ENCODE measurements around the gene ATP2C2.

Gene ATP2C2

DNA sequence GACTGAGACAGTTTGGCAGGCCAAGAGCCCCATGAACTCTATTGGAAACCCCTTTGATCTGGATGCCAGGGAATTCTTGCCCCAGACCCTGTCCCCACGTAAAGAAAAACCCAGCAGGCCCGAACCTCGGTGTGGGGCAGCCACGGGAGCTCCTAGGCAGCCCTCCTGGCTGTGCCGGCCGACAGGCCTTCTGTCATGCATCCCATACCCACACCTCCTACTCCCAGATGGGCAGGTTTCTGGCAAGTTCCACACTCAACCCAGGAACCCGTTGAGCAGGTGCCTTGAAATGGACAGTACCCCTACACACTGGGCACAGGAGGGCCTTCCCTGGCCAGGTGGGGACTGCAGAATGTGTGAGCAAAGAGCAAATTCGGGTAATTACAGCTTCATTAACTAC, 23.6 kb upstream of the ATP2C2 start:
- Mint-ChIP-seq H3K27ac (no peak overlapping the region), H3K27me3 (ENCODE audit: low read depth) (peaks cover 29% of the 10 kb centered on the region), H3K9me3 (no peaks in the 10 kb centered on the region), H3K36me3 (ENCODE audit: low read depth) (no peaks in the 10 kb centered on the region), H3K4me3 (no peak overlapping the region), H3K4me1 (peaks cover 5% of the 10 kb centered on the region)
- TF ChIP-seq, protein P1, sequence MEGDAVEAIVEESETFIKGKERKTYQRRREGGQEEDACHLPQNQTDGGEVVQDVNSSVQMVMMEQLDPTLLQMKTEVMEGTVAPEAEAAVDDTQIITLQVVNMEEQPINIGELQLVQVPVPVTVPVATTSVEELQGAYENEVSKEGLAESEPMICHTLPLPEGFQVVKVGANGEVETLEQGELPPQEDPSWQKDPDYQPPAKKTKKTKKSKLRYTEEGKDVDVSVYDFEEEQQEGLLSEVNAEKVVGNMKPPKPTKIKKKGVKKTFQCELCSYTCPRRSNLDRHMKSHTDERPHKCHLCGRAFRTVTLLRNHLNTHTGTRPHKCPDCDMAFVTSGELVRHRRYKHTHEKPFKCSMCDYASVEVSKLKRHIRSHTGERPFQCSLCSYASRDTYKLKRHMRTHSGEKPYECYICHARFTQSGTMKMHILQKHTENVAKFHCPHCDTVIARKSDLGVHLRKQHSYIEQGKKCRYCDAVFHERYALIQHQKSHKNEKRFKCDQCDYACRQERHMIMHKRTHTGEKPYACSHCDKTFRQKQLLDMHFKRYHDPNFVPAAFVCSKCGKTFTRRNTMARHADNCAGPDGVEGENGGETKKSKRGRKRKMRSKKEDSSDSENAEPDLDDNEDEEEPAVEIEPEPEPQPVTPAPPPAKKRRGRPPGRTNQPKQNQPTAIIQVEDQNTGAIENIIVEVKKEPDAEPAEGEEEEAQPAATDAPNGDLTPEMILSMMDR (IDR thresholded peaks at IDR 0.05; ENCODE audit: unreplicated experiment in 3 of 3), result no peak

- Mint-ChIP-seq H3K9me3 (no peaks in the 10 kb centered on the region), H3K27ac (no peak overlapping the region), H3K4me3 (no peak overlapping the region), H3K4me1 (no peaks in the 10 kb centered on the region), H3K27me3 (ENCODE audit: low read depth) (peaks cover 27% of the 10 kb centered on the region), H3K36me3 (ENCODE audit: low read depth) (no peaks in the 10 kb centered on the region)
- TF ChIP-seq, protein P1 (IDR thresholded peaks at IDR 0.05; ENCODE audit: unreplicated experiment in 3 of 3), result no peak
These were observed 21.2 kb upstream of the ATP2C2 start for GRCh38 chr16:84347161-84347560.

- Mint-ChIP-seq H3K4me3 (no peak overlapping the region), H3K27ac (no peak overlapping the region), H3K27me3 (ENCODE audit: low read depth) (peaks cover 27% of the 10 kb centered on the region), H3K4me1 (no peaks in the 10 kb centered on the region), H3K9me3 (no peaks in the 10 kb centered on the region), H3K36me3 (ENCODE audit: low read depth) (no peaks in the 10 kb centered on the region)
- TF ChIP-seq, protein P1 (IDR thresholded peaks at IDR 0.05; ENCODE audit: unreplicated experiment in 3 of 3), result no peak
These were observed 19.9 kb upstream of the ATP2C2 start for GRCh38 chr16:84348386-84348888.

DNA sequence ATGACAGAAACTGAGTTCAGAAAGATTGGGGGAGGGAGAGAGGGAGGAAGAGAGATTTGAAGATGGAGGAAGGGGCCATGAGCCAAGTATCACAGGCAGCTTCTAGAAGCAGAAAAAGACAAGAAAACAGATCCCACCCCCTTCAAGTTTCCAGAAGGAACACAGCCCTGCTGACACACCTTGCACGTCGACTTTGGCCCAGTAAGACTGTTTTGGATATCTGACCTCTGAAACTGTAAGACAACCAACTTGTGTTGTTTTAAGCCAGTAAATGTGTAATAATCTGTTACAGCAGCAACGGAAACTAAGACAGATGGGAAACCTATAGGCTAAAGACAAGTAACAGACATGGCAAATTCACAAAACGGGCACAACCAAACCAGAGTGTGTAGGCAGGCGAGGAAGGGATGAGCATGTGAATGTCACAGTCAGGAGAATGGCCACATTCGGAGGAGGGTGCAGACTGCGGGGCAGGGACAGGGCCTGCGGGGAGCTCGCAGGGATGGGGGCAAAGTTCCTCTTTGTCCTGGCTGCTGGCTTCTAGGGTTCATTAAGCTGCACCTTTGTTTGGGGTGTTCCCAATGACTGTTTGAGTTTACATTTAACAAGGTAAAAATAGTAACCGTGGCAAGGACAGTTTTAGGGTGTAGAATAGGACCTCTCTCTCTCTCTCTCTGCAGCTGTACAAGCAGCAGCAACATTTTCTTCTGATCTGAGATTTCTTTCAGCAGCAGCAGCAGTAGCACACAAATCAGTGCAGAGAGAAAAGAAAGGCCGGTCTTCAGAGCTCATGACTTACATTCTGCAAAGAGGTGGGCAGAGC, 18.3 kb upstream of the ATP2C2 start:
- no peak overlapping the region for H3K27ac Mint-ChIP-seq
- peaks cover 21% of the 10 kb centered on the region for H3K27me3 Mint-ChIP-seq (ENCODE audit: low read depth)
- TF ChIP-seq, protein P1 (IDR thresholded peaks at IDR 0.05; ENCODE audit: unreplicated experiment in 3 of 3), result no peak
- no peak overlapping the region for H3K4me3 Mint-ChIP-seq
- H3K9me3 Mint-ChIP-seq, result no peaks in the 10 kb centered on the region
- no peaks in the 10 kb centered on the region for H3K4me1 Mint-ChIP-seq
- no peaks in the 10 kb centered on the region for H3K36me3 Mint-ChIP-seq (ENCODE audit: low read depth)

GRCh38 chr16:84350685-84351400, 17.5 kb upstream of the ATP2C2 start:
- no peaks in the 10 kb centered on the region for H3K9me3 Mint-ChIP-seq
- no peaks in the 10 kb centered on the region for H3K4me1 Mint-ChIP-seq
- peaks cover 21% of the 10 kb centered on the region for H3K27me3 Mint-ChIP-seq (ENCODE audit: low read depth)
- no peak overlapping the region for H3K27ac Mint-ChIP-seq
- TF ChIP-seq, protein P1 (IDR thresholded peaks at IDR 0.05; ENCODE audit: unreplicated experiment in 3 of 3), result no peak
- H3K4me3 Mint-ChIP-seq, result no peak overlapping the region
- H3K36me3 Mint-ChIP-seq (ENCODE audit: low read depth), result no peaks in the 10 kb centered on the region
